Measurements from ENCODE around the gene CERK.
A peak's percentile ranks its signal among the peaks of the same experiment; 100 is the strongest.

The CERK gene

GRCh38 chr22:46696614-46697013 lies 41.4 kb downstream of the CERK start:
- no peak for DNase-seq

GRCh38 chr22:46696229-46696518 lies 41.9 kb downstream of the CERK start:
- DNase-seq: no peak

- no peak for DNase-seq
These were observed 42.5 kb downstream of the CERK start for GRCh38 chr22:46695346-46696228.

- DNase-seq: no peak
These were observed 43.5 kb downstream of the CERK start for GRCh38 chr22:46694416-46695170.

GRCh38 chr22:46693634-46694415 lies 44.2 kb downstream of the CERK start:
- no peak for DNase-seq

- no peak for DNase-seq
These were observed 46.5 kb downstream of the CERK start for GRCh38 chr22:46691571-46691970.

GRCh38 chr22:46690146-46690545 lies 47.9 kb downstream of the CERK start:
- DNase-seq: no peak

GRCh38 chr22:46688949-46689348 lies 49.1 kb downstream of the CERK start:
- DNase-seq: no peak

GRCh38 chr22:46687460-46687859 lies 50.6 kb downstream of the CERK start:
- DNase-seq: no peak

- peak; percentile 11 for DNase-seq
These were observed 51.0 kb downstream of the CERK start for GRCh38 chr22:46687048-46687444.

- peak; percentile 14 for DNase-seq
These were observed 51.6 kb downstream of the CERK start for GRCh38 chr22:46686221-46687047.

- DNase-seq: no peak
These were observed 53.3 kb downstream of the CERK start for GRCh38 chr22:46684706-46685105.

- DNase-seq: no peak
These were observed 55.9 kb downstream of the CERK start for GRCh38 chr22:46682011-46682731.

- DNase-seq: no peak
These were observed 57.0 kb downstream of the CERK start for GRCh38 chr22:46681010-46681409.

- DNase-seq: no peak
These were observed 58.3 kb downstream of the CERK start for GRCh38 chr22:46679706-46680269.

- DNase-seq: no peak
These were observed 59.0 kb downstream of the CERK start for GRCh38 chr22:46678785-46679700.

- DNase-seq: no peak
These were observed 59.9 kb downstream of the CERK start for GRCh38 chr22:46678003-46678657.

GRCh38 chr22:46677323-46678002 lies 60.6 kb downstream of the CERK start:
- no peak for DNase-seq

- DNase-seq: no peak
These were observed 61.2 kb downstream of the CERK start for GRCh38 chr22:46676881-46677280.

Measured in right hindlimb (tissue), 1 donor.